Brain microvascular endothelial cell (primary cell): Measurements from ENCODE around the gene HIF1A.
A peak's percentile ranks its signal among the peaks of the same experiment; 100 is the strongest.
"Not testable (repeated sequence)": the region's sequence is repeated elsewhere in the genome, so short reads cannot be mapped to it uniquely, and the experiment has no call there.

Source experiments
- DNase-seq: peaks from one replicate; pipeline ENCODE4 v3.0.0-alpha.2; 2020
- H3K27ac ChIP-seq: fragments of 250-450 bp; sonication (Bioruptor Pico); 2 replicates; pipeline ENCODE4 v1.5.1; 2020; ENCODE audit warnings: mild to moderate bottlenecking, moderate library complexity
- H3K27me3 ChIP-seq: fragments of 250-450 bp; sonication (Bioruptor Pico); replicated peaks from 2 replicates; pipeline ENCODE4 v1.5.1; 2020; ENCODE audit warnings: mild to moderate bottlenecking
- H3K36me3 ChIP-seq: fragments of 250-450 bp; sonication (Bioruptor Pico); replicated peaks from 2 replicates; pipeline ENCODE4 v1.5.1; 2020; ENCODE audit warnings: mild to moderate bottlenecking
- H3K4me3 ChIP-seq: 2 replicates; pipeline ENCODE4 v1.5.1; 2011; ENCODE audit warnings: low read depth, mild to moderate bottlenecking, control low read depth, low read length, moderate library complexity
- in situ Hi-C: cut with HindIII; loops from 2 replicates; pipeline ENCODE4 v1.10.0; 2017; ENCODE audit warnings: low sequenced_read_pairs, low pct_ligation_motif_present
- TF ChIP-seq, protein P1 (sequence below): IDR thresholded peaks from 2 replicates; pipeline ENCODE4 v1.5.1; 2011; ENCODE audit warnings: low read depth, mild to moderate bottlenecking, moderate library complexity, low read length, control low read depth, inconsistent platforms; ENCODE audit errors: missing control alignments

The HIF1A gene

DNA sequence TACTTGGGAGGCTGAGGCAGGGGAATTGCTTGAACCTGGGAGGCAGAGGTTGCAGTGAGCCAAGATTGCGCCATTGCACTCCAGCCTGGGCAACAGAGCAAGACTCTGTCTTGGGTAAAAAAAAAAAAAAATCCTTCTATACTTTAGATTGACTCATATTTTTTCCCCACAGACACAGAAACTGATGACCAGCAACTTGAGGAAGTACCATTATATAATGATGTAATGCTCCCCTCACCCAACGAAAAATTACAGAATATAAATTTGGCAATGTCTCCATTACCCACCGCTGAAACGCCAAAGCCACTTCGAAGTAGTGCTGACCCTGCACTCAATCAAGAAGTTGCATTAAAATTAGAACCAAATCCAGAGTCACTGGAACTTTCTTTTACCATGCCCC lies 42.6 kb downstream of the HIF1A start:
- DNase-seq: no peak
- Histone ChIP-seq H3K4me3 (no peak overlapping the region), H3K27me3 (no peaks in the 10 kb centered on the region), H3K27ac (no peak overlapping the region), H3K36me3 (peaks cover 95% of the 10 kb centered on the region)
- TF ChIP-seq, protein P1, sequence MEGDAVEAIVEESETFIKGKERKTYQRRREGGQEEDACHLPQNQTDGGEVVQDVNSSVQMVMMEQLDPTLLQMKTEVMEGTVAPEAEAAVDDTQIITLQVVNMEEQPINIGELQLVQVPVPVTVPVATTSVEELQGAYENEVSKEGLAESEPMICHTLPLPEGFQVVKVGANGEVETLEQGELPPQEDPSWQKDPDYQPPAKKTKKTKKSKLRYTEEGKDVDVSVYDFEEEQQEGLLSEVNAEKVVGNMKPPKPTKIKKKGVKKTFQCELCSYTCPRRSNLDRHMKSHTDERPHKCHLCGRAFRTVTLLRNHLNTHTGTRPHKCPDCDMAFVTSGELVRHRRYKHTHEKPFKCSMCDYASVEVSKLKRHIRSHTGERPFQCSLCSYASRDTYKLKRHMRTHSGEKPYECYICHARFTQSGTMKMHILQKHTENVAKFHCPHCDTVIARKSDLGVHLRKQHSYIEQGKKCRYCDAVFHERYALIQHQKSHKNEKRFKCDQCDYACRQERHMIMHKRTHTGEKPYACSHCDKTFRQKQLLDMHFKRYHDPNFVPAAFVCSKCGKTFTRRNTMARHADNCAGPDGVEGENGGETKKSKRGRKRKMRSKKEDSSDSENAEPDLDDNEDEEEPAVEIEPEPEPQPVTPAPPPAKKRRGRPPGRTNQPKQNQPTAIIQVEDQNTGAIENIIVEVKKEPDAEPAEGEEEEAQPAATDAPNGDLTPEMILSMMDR: no peak
- in situ Hi-C loops: no loop called here

DNA sequence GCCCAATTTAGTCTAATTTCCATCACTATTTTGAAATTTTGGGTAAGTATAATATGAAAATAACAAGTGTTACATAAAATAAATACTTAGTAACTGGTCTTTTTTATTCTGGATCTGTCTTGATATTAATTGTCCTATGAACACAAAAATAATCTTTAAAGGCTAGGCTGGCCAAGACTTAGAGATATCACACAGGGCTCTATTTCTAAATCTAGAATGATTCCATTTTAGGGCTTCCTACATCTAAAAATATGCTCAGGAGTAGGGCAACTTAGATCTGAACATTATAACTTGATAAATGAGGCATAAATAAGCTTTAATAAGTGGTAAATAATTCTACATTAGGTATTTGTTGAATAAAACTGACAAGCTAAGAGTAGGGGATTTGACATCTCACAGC lies 43.8 kb downstream of the HIF1A start:
- no peak overlapping the region for H3K4me3 ChIP-seq
- H3K36me3 ChIP-seq: peaks cover 95% of the 10 kb centered on the region
- TF ChIP-seq, protein P1: no peak
- no peaks in the 10 kb centered on the region for H3K27me3 ChIP-seq
- in situ Hi-C loops: no loop called here
- H3K27ac ChIP-seq: no peak overlapping the region
- DNase-seq: no peak

DNA sequence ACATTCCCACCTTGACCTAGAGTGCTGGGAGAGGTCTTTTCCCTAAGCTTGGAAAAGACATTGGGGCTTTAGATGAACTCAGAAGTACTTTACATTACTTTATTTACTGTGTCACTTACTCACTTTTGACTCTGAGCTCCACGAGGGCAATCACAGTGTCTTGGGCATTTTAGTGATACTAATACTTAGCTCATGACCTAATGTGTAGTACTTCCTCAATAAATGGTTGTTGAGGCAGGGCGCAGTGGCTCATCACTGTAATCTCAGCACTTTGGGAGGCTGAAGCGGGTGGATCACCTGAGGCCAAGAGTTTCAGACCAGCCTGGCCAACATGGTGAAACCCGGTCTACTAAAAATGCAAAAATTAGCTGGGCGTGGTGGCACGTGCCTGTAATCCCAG lies 47.1 kb downstream of the HIF1A start:
- in situ Hi-C loops: no loop called here
- TF ChIP-seq, protein P1: no peak
- peaks cover 92% of the 10 kb centered on the region for H3K36me3 ChIP-seq
- H3K27me3 ChIP-seq: no peaks in the 10 kb centered on the region
- H3K4me3 ChIP-seq: no peak overlapping the region
- H3K27ac ChIP-seq: no peak overlapping the region
- DNase-seq: no peak

DNA sequence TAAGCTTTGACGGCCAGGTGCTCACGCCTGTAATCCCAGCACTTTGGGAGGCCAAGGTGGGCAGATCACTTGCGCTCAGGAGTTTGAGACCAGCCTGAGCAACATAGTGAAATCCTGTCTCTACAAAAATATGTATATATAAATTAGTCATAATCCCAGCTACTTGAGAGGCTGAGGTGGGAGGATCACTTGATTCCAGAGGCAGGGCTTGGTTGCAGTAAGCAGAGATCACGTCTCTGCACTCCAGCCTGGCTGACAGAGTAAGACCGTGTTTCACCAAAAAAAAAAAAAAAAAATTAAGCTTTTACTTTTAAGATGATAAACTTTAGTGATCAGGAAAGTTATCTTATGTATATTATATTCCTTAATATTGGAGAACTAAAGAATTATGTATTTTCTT lies 48.9 kb downstream of the HIF1A start:
- no peak for DNase-seq
- Histone ChIP-seq H3K27ac (peak overlapping the region; percentile 12), H3K36me3 (peaks cover 89% of the 10 kb centered on the region), H3K4me3 (no peak overlapping the region), H3K27me3 (no peaks in the 10 kb centered on the region)
- TF ChIP-seq, protein P1: no peak
- in situ Hi-C loops: no loop called here

DNA sequence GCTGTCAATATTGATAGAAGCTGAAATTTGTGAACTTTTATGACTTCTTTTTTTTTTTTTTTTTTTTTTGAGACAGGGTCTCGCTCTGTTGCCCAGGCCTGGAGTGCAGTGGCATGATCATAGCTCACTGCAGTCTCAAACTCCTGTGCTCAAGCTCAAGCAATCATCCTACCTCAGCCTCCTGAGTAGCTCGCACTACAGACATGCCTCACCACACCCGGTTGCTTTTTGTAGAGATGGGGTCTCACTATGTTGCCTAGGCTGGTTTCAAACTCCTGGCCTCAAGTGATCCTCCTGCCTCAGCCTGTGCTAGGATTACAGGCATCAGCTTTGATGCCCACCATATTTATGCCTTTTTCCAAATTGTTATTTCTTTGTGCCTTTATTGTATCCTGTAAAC lies 51.0 kb downstream of the HIF1A start:
- Histone ChIP-seq H3K27ac (peak overlapping the region; percentile 2), H3K36me3 (peaks cover 85% of the 10 kb centered on the region)
- H3K4me3 ChIP-seq, H3K27me3 ChIP-seq, in situ Hi-C loops, DNase-seq: not testable (repeated sequence)

DNA sequence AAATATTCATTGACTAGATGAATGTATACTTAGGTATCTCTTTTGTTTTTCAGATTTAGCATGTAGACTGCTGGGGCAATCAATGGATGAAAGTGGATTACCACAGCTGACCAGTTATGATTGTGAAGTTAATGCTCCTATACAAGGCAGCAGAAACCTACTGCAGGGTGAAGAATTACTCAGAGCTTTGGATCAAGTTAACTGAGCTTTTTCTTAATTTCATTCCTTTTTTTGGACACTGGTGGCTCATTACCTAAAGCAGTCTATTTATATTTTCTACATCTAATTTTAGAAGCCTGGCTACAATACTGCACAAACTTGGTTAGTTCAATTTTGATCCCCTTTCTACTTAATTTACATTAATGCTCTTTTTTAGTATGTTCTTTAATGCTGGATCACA lies 51.6 kb downstream of the HIF1A start:
- no peaks in the 10 kb centered on the region for H3K27me3 ChIP-seq
- in situ Hi-C loops: no loop called here
- H3K36me3 ChIP-seq: peaks cover 80% of the 10 kb centered on the region
- peak overlapping the region; percentile 2 for H3K27ac ChIP-seq
- no peak overlapping the region for H3K4me3 ChIP-seq
- TF ChIP-seq, protein P1: no peak
- no peak for DNase-seq
